Bronchial epithelial cell (primary cell): ENCODE results near the gene ISY1. TPM values are rescaled to one million over a fixed set of nuclear protein-coding genes. Genes with fewer than 3 reads are reported as not detected.

ENCODE experiments used
- DNase-seq: peaks from one replicate; pipeline ENCODE4 v3.0.0-alpha.2; 2010; ENCODE audit warnings: low read depth
- FAIRE-seq: peaks from 2 replicates; lab custom pipeline; 2011; peaks lifted over from hg19 to GRCh38; lab: Jason Lieb, UNC
- H3K27me3 ChIP-seq: 2 replicates; pipeline ENCODE4 v1.5.1; 2011; ENCODE audit warnings: low read length; ENCODE audit not compliant: control insufficient read depth, insufficient read depth
- H3K36me3 ChIP-seq: 2 replicates; pipeline ENCODE4 v1.5.1; 2011; ENCODE audit warnings: low read length; ENCODE audit not compliant: control insufficient read depth, insufficient read depth
- H3K4me3 ChIP-seq: 2 replicates; pipeline ENCODE4 v1.5.1; 2011; ENCODE audit warnings: mild to moderate bottlenecking, low read depth, low read length, control low read depth
- CTCF ChIP-seq: IDR thresholded peaks from 2 replicates; pipeline ENCODE4 v1.5.1; 2011; ENCODE audit warnings: mild to moderate bottlenecking, moderate library complexity, low read length, control low read depth, inconsistent platforms; ENCODE audit not compliant: insufficient read depth, severe bottlenecking
- total RNA-seq: library from RNA; depleted of rRNA; stranded (reverse); fragments of >200 nt; gene quantifications from 2 replicates; pipeline ENCODE4 v1.2.1, GENCODE V29; 2014

The ISY1 gene
- total RNA-seq, 1 donor from 2014 or later, result 11.3 TPM

GRCh38 chr3:129119365-129120100 lies 41.3 kb downstream of the ISY1 start:
- H3K4me3 ChIP-seq, result peak overlapping the region; percentile 69
- peaks cover 5% of the 10 kb centered on the region for H3K36me3 ChIP-seq
- FAIRE-seq, result no peak
- no peak for TF ChIP-seq CTCF
- DNase-seq, result no peak
- H3K27me3 ChIP-seq, result no peaks in the 10 kb centered on the region

GRCh38 chr3:129118745-129119144 lies 42.1 kb downstream of the ISY1 start:
- TF ChIP-seq CTCF, result no peak
- H3K27me3 ChIP-seq, result no peaks in the 10 kb centered on the region
- FAIRE-seq (no peak), DNase-seq (no peak)
- peaks cover 5% of the 10 kb centered on the region for H3K36me3 ChIP-seq
- no peak overlapping the region for H3K4me3 ChIP-seq

- no peak for FAIRE-seq
- TF ChIP-seq CTCF, result no peak
These were observed 43.7 kb downstream of the ISY1 start for GRCh38 chr3:129117134-129117533.

GRCh38 chr3:129116482-129116946 lies 44.3 kb downstream of the ISY1 start:
- peaks cover 9% of the 10 kb centered on the region for H3K36me3 ChIP-seq
- TF ChIP-seq CTCF, result no peak

More at GRCh38 chr3:129117134-129117533, 43.7 kb downstream of the ISY1 start:
- DNase-seq, result no peak
- no peaks in the 10 kb centered on the region for H3K27me3 ChIP-seq
- H3K4me3 ChIP-seq, result no peak overlapping the region
- peaks cover 9% of the 10 kb centered on the region for H3K36me3 ChIP-seq

GRCh38 chr3:129114455-129114854 lies 46.4 kb downstream of the ISY1 start:
- Histone ChIP-seq H3K4me3 (no peak overlapping the region), H3K36me3 (peaks cover 9% of the 10 kb centered on the region), H3K27me3 (no peaks in the 10 kb centered on the region)
- TF ChIP-seq CTCF, result no peak
- FAIRE-seq, result no peak
- DNase-seq, result no peak

More at GRCh38 chr3:129116482-129116946, 44.3 kb downstream of the ISY1 start:
- DNase-seq (no peak), FAIRE-seq (no peak)
- no peak overlapping the region for H3K4me3 ChIP-seq
- no peaks in the 10 kb centered on the region for H3K27me3 ChIP-seq
